ENCODE results near the gene PLIN1.

The PLIN1 gene

DNA sequence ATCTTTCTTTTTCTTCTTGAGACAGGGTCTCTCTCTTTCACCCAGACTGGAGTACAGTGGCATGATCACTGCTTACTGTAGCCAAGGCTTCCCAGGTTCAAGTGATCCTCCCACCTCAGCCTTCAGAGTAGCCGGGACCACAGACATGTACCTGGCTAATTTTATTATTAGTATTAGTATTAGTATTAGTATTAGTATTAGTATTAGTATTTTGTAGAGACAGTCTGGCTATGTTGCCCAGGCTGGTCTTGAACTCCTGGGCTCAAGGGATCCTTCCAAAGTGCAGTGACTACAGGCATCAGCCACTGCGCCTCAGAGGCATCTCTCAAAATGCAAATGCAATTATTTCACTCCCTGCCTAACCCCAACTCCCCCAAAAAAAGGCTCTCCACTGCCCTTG lies 25.6 kb downstream of the PLIN1 start:
- DNase-seq (ENCODE audit: low spot score) = no peak
- TF ChIP-seq, protein P1, sequence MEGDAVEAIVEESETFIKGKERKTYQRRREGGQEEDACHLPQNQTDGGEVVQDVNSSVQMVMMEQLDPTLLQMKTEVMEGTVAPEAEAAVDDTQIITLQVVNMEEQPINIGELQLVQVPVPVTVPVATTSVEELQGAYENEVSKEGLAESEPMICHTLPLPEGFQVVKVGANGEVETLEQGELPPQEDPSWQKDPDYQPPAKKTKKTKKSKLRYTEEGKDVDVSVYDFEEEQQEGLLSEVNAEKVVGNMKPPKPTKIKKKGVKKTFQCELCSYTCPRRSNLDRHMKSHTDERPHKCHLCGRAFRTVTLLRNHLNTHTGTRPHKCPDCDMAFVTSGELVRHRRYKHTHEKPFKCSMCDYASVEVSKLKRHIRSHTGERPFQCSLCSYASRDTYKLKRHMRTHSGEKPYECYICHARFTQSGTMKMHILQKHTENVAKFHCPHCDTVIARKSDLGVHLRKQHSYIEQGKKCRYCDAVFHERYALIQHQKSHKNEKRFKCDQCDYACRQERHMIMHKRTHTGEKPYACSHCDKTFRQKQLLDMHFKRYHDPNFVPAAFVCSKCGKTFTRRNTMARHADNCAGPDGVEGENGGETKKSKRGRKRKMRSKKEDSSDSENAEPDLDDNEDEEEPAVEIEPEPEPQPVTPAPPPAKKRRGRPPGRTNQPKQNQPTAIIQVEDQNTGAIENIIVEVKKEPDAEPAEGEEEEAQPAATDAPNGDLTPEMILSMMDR (IDR thresholded peaks at IDR 0.05) = no peak
- Histone ChIP-seq H3K27ac (no peak overlapping the region), H3K4me3 (no peak overlapping the region)

DNA sequence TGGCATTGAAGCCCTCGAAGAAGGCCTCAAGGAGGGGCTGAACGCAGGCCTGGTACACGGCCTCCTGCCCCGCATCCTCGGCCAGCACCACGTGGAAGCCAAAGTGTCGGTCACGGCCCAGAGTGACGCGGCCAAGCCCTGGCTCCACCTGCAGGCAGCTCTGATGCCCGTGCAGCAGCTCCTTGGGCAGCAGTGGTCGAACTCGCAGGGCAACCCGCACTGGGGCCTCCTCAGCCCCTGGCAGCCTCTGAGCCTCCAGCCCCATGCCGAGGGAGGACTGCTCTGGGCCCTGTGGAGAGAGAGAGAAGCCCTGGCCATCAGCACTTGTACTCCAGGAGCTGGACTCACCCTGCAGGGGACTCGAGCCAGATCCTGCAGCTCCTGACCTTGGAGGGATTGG lies 26.5 kb downstream of the PLIN1 start:
- no peak overlapping the region for H3K4me3 ChIP-seq
- H3K27ac ChIP-seq = no peak overlapping the region
- TF ChIP-seq, protein P1 (IDR thresholded peaks at IDR 0.05) = no peak
- DNase-seq (ENCODE audit: low spot score) = no peak

DNA sequence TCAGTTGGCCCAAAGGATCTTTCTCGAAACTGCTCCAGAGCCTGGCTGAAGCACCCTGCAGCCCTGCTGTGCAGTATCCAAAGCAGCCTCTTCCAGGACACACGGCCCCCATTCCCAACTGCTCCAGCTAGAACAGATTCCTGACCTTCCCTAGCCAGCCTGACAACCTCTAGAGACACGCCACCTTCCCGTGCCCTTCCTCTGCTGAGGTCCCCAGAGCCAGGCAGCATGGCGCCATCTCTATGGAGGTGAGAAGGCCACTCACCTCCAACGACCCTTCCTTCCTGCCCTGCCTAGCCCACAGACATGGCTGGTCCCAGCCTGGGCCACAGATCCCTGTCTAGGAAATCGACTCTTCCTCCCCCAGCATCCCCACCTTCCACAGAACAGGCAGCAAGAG lies 27.0 kb downstream of the PLIN1 start:
- TF ChIP-seq, protein P1 (IDR thresholded peaks at IDR 0.05) = no peak
- Histone ChIP-seq H3K4me3 (no peak overlapping the region), H3K27ac (no peak overlapping the region)
- DNase-seq (ENCODE audit: low spot score) = no peak

DNA sequence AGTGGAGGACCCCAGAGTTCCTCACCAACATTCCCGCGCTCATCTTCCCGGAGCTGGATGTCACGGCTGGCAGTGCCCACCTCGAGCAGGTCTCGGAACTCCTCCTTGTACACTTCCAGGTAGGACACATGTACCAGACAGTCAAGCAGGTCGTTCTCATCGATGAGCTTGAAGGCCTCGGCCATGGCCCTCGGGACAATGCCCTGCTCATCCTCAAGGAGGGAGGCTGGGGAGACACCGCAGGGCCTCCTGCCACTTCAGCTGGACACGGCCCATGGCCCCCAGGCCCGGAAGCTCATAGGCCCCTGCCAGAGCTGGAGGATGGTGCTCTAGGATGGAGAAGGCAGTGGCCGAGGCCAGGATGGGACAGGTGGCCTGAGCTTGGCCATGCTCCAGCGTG lies 29.5 kb downstream of the PLIN1 start:
- no peak overlapping the region for H3K4me3 ChIP-seq
- TF ChIP-seq, protein P1 (IDR thresholded peaks at IDR 0.05) = no peak
- no peak overlapping the region for H3K27ac ChIP-seq
- no peak for DNase-seq (ENCODE audit: low spot score)

DNA sequence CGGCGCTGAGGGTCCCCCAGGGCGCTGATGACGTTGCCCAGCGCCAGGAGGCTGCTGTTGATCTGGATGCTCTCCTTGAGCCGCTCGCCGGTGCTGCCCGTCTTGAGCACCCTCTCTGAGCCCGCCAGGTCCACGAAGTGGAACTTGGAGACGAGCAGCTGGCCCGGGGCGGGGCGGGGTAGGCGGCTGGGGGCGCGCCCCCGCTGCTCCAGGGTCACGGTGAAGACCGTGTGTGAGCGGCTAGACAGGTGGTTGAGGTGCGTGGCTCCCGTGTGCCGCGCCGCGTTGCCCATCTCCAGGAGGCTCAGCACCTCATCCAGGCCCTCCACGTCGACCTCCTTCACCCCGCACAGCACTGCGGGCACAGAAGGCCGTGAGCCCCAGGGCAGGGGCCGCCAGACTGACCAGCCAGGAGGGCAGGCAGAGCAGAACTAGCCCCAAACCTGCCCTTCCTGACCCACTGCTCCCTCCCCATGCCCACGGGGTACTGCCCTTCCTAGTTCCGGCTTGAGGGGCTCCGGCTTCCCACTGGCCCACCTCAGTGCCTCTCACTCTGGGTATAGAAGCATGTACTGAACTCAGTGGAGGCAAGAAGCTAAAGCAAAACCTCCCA lies 30.0 kb downstream of the PLIN1 start:
- TF ChIP-seq, protein P1 (IDR thresholded peaks at IDR 0.05) = no peak
- no peak overlapping the region for H3K4me3 ChIP-seq
- no peak overlapping the region for H3K27ac ChIP-seq
- no peak for DNase-seq (ENCODE audit: low spot score)

DNA sequence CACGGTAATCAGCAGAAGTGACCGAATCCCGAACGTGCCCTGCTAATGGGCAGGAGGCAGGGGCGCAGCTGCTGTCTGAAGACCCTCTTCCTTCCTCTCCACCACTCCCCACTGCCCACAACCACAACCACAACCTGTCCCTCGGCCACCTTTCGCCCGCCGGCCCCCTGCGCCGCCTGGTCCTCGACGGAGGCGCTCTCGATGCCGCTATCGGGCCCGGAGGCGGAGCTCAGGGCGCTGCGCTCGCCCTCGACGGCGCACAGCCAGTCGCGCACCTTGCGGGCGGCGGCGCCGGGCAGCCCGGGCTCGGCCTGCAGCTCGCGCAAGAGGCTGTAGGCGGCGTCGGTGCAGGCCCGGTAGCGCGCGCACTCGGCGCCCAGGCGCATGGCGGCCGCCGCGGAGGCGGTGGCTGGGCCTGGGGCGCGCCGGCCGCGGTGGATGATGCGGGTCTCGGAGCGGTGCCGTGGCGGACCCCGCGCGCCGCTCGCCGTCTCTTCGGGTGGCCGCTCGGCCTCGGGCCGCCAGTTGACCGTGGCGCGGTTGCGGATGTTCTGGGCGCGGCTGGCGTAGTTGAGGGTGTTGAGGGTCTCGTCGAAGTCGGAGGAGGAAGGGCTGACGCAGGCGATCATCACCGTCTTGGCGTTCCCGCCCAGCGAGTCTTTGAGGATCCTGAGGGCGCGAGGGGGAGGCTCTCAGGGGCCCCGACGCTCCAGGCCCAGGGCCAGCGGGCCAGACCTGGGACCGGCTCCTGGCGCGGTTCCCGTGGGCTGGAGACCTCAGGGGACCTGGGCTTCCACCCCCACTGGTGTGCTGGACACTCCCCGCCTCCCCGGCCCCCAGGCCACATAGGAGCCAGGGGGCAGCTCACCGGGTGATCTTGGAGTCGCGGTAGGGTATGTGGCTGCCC lies 30.8 kb downstream of the PLIN1 start:
- DNase-seq (ENCODE audit: low spot score) = no peak
- H3K27ac ChIP-seq = no peak overlapping the region
- TF ChIP-seq, protein P1 (IDR thresholded peaks at IDR 0.05) = no peak
- no peak overlapping the region for H3K4me3 ChIP-seq
